Natural killer cell treated with Interleukin-12 subunit alpha and Interleukin-12 subunit beta and Interleukin-15 and Interleukin-18, amount 100 ng/mL, for 72 hours (primary cell): ENCODE measurements around the gene KDF1. TPM values are rescaled to one million over a fixed set of nuclear protein-coding genes. Genes with fewer than 3 reads are reported as not detected.
"Not testable (repeated sequence)": the region's sequence is repeated elsewhere in the genome, so short reads cannot be mapped to it uniquely, and the experiment has no call there.

Experiments used
- ATAC-seq, 2 donors: fragments of 150-1000 bp; cut with Tn5 transposase in 1 of 2; sonication (Bioruptor Pico), chemical (Tn5 transposase) in 1 of 2; 2 replicates each; pipeline ENCODE4 v1.10.0; 2021
- DNase-seq: peaks from one replicate; pipeline ENCODE4 v3.0.0; 2022; ENCODE audit warnings: low spot score
- H3K27ac Mint-ChIP-seq, 2 donors: 1 replicate in 1 of 2; 2 replicates in 1 of 2; pipeline ENCODE4 v1.8.0; 2022; ENCODE audit warnings: mixed read lengths in 2 of 2, mild to moderate bottlenecking in 1 of 2, moderate library complexity in 1 of 2
- H3K27me3 Mint-ChIP-seq, 2 donors: 1 replicate in 1 of 2; 2 replicates in 1 of 2; pipeline ENCODE4 v1.8.0; 2022; ENCODE audit warnings: mixed read lengths in 2 of 2
- H3K36me3 Mint-ChIP-seq: one replicate; pipeline ENCODE4 v1.8.0; 2022; ENCODE audit warnings: mixed read lengths
- H3K4me1 Mint-ChIP-seq, 2 donors: 1 replicate in 1 of 2; 2 replicates in 1 of 2; pipeline ENCODE4 v1.8.0; 2022; ENCODE audit warnings: low read depth in 2 of 2, mixed read lengths in 2 of 2, mild to moderate bottlenecking in 1 of 2
- H3K4me3 Mint-ChIP-seq: one replicate; pipeline ENCODE4 v1.8.0; 2022; ENCODE audit warnings: mixed read lengths
- H3K9me3 Mint-ChIP-seq: 2 replicates; pipeline ENCODE4 v1.8.0; 2022; ENCODE audit warnings: mixed read lengths
- total RNA-seq, 2 donors: library from RNA; stranded (reverse); gene quantifications; one replicate each; pipeline ENCODE4 v1.2.3, GENCODE V29; 2022

Gene KDF1
- total RNA-seq, 2 donors from 2014 or later = not detected

DNA sequence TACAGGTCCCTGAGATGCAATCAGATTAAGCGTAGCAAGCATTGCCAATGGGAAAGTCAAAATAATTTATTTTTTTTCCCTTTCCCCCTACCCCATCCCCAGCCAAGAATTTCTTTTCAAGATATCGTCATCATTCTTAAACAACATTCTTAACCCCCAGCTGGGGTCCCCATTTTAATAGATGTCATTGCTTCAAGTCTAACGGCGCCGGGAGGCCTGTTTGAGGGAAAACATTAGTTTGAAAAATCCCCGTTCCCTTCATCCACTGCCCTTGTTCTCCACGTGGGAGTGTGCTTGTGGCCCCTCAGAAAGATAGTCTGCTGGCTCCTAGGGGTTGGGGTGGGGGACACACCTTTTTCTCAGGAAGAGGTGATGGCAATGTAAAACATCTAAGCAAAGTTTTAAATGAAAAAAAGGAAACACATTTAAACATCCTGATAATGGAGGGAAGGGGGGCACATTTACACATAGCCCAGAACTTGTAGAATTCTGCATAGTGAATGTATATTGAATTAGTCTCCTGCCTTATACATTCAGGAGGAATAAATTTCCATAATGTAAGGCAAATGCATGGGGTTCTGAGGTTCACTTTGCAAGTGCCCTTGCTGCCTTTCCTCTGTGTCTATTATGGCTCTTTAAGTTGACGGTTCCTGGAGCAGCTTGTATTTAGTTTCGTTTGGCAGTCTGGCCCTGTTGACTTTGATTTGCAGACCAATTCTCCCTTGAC lies 40.0 kb upstream of the KDF1 start:
- peaks cover 21 to 22% of the 10 kb centered on the region in 2 donors for H3K27me3 Mint-ChIP-seq
- DNase-seq (no peak), ATAC-seq (no peak)
- no peak overlapping the region for H3K4me3 Mint-ChIP-seq
- no peak overlapping the region for H3K27ac Mint-ChIP-seq
- H3K9me3 Mint-ChIP-seq = no peaks in the 10 kb centered on the region
- H3K36me3 Mint-ChIP-seq = no peaks in the 10 kb centered on the region
- H3K4me1 Mint-ChIP-seq = peaks cover 5 to 7% of the 10 kb centered on the region in 2 donors

DNA sequence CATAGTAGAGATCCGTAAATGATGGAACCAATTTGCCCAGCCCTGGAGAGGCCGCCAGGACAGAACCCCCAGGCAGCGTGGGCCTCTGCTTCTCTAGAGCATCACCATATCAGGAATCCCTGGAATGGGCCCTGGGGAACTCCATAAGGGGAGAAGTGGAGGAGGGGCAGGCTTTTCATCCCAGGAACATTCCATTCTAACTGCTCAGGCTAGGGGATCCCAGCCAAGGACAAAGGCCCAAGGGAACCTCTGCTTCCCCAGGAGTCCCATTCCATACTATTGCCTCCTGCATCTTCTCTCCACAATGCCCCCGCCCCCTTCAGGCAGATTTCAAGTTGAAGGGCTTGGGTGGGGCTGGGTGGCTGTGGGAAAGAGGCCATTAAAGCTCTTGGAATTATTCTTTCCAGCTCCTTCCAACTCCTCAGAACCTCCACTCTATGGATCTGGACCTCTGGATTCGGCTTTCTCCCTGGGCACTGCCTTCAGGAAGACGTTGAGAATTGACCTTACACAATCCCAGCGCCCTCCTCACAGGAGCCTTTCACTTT lies 39.2 kb upstream of the KDF1 start:
- H3K9me3 Mint-ChIP-seq = no peaks in the 10 kb centered on the region
- H3K27me3 Mint-ChIP-seq = peaks cover 21 to 24% of the 10 kb centered on the region in 2 donors
- ATAC-seq (no peak), DNase-seq (no peak)
- peaks cover 5 to 7% of the 10 kb centered on the region in 2 donors for H3K4me1 Mint-ChIP-seq
- H3K27ac Mint-ChIP-seq = no peak overlapping the region
- no peaks in the 10 kb centered on the region for H3K36me3 Mint-ChIP-seq
- H3K4me3 Mint-ChIP-seq = no peak overlapping the region

DNA sequence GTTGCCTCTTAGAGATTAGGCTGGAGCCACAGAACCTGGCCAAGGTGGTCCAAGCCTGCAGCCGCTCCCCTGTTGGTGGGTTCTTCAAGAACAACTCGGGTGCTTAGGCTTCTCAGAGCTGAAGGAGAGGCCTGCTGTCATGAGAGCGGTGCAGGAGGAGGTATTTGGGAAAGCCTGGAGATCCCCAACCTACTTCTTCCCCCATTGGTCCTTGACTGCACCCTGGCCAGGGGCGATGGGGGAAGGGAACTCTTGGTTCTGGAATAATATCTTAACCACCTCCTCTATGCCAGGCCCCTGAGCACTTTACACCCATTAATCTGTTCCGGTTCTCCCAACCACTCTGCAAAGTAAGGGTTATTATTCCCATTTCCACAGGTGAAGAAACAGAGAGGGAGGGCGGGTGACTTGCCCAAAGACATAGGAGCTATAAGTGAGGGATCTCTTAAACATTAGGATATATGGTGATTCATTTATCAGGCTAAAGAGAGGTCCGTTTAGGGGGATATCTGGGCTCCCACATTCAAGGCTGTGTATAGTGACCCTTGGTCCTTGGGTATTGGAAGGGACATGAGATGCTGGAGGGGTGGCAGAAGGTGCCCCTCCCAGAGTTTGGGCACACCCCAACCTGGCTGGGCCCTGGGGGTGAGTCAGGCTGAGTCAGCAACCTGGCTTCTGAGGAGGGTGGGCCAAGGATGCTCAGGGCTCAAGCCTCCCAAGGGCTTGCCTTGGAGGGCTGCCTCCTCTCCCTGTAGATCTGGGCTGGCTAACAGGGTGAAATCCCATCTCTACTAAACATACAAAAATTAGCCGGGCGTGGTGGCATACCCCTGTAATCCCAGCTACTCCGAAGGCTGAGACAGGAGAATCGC lies 38.4 kb upstream of the KDF1 start:
- Mint-ChIP-seq H3K9me3 (no peaks in the 10 kb centered on the region), H3K4me1 (peaks cover 5 to 7% of the 10 kb centered on the region in 2 donors), H3K27ac (no peak overlapping the region), H3K27me3 (peaks cover 21 to 24% of the 10 kb centered on the region in 2 donors), H3K4me3 (no peak overlapping the region), H3K36me3 (no peaks in the 10 kb centered on the region)
- DNase-seq = no peak
- no peak for ATAC-seq

DNA sequence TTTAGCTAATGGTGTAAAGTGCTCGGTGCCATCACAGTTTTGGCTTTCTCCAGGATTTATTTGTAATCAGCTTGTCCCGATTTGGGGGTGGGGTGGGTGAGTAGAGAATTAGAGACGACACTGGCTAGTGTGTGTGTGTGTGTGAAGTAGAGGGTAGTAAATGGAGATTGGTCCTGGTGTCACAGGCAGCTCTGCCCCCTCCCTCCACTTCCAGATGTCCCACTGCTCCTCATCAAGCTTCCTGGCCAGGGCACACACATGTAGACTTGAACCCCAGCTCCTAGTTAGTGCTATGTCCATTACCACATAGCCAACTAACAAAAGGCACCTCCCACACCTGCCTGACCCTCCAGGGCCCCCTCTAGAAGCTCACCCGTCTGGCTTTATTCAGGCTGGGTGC lies 36.4 kb upstream of the KDF1 start:
- ATAC-seq = no peak
- no peaks in the 10 kb centered on the region for H3K9me3 Mint-ChIP-seq
- peaks cover 25 to 29% of the 10 kb centered on the region in 2 donors for H3K27me3 Mint-ChIP-seq
- no peaks in the 10 kb centered on the region for H3K36me3 Mint-ChIP-seq
- no peak overlapping the region for H3K4me3 Mint-ChIP-seq
- H3K4me1 Mint-ChIP-seq = peaks cover 12 to 13% of the 10 kb centered on the region in 2 donors
- no peak overlapping the region for H3K27ac Mint-ChIP-seq
- no peak for DNase-seq

DNA sequence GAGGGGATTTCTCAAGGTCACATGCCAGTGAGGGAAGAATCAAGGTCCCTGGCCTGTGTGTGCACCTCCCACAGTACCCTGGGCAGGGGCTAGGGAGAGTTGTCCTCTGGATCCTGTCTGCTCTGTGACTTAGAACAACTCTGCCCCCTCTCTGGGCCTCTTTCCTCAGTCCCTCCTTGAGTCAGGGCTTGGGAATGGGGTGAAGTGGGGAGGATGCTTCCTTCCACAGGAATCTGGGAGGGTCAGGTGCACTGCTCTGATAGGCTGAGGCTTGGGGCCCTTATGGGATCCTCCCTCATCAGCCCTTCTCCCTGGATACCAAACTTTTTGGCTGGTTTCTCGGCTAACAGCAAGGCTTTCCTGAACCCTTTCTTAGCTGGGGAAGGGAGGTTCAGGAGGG lies 35.8 kb upstream of the KDF1 start:
- H3K27me3 Mint-ChIP-seq = peaks cover 29 to 35% of the 10 kb centered on the region in 2 donors
- DNase-seq (no peak), ATAC-seq (no peak)
- no peaks in the 10 kb centered on the region for H3K36me3 Mint-ChIP-seq
- peaks cover 13 to 17% of the 10 kb centered on the region in 2 donors for H3K4me1 Mint-ChIP-seq
- H3K9me3 Mint-ChIP-seq = no peaks in the 10 kb centered on the region
- no peak overlapping the region for H3K27ac Mint-ChIP-seq
- H3K4me3 Mint-ChIP-seq = no peak overlapping the region

DNA sequence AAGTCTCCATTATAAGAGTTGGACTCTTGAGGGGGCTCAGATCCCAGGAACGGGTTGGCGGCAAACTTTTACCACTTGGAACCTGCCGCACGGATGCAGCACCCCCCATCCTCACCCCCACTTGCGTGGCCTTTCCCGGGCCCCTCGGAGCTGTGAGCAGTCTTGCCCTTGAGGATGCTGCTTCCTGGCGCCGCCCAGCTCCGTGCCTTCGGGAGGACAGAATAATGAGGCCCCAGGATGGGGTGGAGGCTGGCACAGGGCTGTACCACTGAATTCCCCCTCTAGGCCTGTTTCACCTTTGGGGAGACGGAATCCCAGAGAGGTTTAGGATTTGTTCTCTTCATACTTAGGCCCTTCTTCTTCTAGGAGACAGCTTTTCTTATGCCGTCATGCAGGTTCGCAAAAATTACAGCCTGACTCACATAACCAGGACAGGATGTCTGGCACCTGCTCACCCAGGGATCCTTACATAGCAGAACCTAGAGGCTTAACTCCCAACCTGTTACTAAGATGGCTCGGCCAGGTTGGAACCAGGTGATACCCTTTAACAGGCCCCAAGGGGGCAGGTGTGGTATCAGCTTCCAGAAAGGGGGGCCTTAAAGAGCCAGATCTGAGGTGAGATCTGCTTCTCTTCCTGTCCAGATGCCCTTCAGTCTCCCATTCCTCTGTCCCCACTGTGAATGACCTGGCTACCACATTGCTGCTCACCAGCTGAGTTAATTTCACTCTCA lies 34.7 kb upstream of the KDF1 start:
- peaks cover 13 to 17% of the 10 kb centered on the region in 2 donors for H3K4me1 Mint-ChIP-seq
- DNase-seq (no peak), ATAC-seq (no peak)

DNA sequence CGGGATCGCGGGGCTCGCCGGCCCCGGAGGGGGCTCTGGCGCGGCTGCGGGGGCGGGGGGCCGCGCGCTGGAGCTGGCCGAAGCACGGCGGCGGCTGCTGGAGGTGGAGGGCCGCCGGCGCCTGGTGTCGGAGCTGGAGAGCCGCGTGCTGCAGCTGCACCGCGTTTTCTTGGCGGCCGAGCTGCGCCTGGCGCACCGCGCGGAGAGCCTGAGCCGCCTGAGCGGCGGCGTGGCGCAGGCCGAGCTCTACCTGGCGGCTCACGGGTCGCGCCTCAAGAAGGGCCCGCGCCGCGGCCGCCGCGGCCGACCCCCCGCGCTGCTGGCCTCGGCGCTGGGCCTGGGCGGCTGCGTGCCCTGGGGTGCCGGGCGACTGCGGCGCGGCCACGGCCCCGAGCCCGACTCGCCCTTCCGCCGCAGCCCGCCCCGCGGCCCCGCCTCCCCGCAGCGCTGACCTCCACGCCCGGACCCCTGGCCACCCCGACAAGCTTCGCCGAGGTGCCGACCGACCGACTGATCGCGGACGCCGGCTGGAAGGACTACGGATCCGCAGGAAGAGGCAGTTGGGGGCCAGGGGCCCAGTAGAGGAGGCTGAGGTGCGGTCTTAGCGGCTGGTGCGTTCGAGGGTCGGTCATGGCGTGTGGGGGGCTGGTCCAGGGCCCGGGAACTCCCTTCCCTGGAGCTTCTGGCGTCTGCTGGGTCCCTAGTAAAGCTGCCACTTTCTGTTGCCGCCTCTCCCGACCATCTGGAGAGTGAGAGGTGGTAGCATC lies 33.9 kb upstream of the KDF1 start:
- H3K4me3 Mint-ChIP-seq = peak overlapping the region; percentile 36
- no peak for DNase-seq
- H3K27ac Mint-ChIP-seq = no peak overlapping the region
- H3K36me3 Mint-ChIP-seq = no peaks in the 10 kb centered on the region
- H3K9me3 Mint-ChIP-seq = no peaks in the 10 kb centered on the region
- H3K4me1 Mint-ChIP-seq = peaks cover 13 to 17% of the 10 kb centered on the region in 2 donors
- H3K27me3 Mint-ChIP-seq = peaks cover 40 to 52% of the 10 kb centered on the region in 2 donors
- ATAC-seq = peak; percentile 25 to 37

More for the DNA sequence above, 34.7 kb upstream of the KDF1 start:
- H3K27me3 Mint-ChIP-seq = peaks cover 33 to 45% of the 10 kb centered on the region in 2 donors
- H3K9me3 Mint-ChIP-seq = no peaks in the 10 kb centered on the region
- H3K4me3 Mint-ChIP-seq = peak overlapping the region; percentile 53
- H3K27ac Mint-ChIP-seq = no peak overlapping the region
- no peaks in the 10 kb centered on the region for H3K36me3 Mint-ChIP-seq

DNA sequence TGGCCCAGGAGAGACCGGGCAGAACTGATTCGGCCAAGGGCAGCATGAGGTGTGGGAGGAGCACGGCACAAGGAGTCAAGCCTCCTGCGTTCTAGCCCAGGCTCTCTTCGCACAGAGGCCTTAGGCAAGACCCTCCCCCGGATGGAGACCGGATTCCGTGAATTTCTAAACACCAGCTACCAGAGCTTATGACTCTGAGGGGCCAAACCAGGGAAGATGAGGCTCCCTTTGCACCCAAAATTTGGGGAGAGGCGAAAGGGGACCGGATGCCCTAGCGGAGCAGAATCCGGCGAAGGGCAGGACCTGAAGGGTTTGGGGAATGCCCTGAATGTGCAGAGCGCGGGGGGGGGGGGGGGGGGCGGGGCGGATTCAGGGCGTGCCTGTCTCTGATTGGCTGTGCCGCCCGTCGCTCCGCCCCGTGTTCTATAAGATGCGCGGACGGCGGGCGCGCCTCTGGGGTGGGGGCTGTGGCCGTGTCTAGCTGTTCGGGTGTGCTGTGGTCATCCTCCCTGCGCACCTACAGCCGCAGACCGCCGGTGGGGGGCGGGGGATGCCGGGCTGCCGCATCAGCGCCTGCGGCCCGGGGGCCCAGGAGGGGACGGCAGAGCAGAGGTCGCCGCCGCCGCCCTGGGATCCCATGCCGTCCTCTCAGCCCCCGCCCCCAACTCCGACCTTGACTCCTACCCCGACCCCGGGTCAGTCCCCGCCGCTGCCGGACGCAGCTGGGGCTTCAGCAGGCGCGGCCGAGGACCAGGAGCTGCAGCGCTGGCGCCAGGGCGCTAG lies 33.2 kb upstream of the KDF1 start, which contains the start of gene TRNP1:
TRNP1 (plus strand) TSS at position 456 of the 783 bp plus-strand sequence; CDS start at position 551, 95 bp downstream.
- ATAC-seq (peak; percentile 78 to 89), DNase-seq (peak; percentile 84)
- Mint-ChIP-seq H3K27me3 (peaks cover 40 to 52% of the 10 kb centered on the region in 2 donors), H3K9me3 (no peaks in the 10 kb centered on the region), H3K27ac (no peak within 1 kb of the TSS), H3K4me3 (peak within 1 kb of the TSS; percentile 82), H3K4me1 (peaks cover 13 to 17% of the 10 kb centered on the region in 2 donors), H3K36me3 (no peaks in the 10 kb centered on the region)

DNA sequence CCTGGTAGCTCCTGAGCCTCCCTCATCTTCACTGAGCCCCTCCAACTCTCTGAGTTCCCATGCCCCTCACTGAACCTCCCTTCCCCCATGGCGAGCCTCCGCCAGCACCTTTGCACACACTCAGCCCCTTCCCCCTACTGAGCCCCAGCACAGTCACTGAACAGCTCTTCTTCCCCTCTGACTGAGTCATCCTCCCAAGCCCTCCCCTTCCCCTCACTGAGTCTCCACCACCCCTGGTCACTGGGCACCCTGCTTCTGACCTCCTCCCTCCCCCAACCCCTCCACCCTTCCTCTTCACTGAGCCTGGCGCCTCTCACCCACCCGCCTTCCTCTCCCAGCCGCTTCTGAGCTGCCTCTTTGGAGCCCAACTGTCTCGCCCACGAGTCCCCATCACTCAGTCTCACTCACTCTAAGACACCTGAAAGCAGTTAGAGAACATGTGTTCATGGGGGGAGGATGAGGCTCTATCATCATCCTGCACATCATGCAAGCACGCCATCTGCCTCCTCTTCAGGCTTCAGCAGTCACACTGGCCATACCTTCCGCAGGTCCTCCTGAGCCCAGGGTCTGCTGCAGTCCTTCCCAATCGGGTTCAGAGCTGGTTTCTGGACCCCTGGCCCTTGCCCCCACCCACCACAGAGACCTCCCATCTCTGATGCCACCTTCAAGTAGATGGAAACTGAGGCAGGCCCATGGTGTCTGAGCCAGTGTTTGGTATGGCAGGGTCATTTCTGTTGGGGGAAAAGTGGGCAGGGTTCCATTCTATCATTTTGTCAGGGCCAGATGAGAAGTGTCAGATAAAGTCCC lies 31.2 kb upstream of the KDF1 start:
- peak overlapping the region; percentile 30 for H3K4me3 Mint-ChIP-seq
- DNase-seq (no peak), ATAC-seq (peak in 1 of 2 donors; percentile 34)
- peaks cover 38 to 47% of the 10 kb centered on the region in 2 donors for H3K27me3 Mint-ChIP-seq
- H3K4me1 Mint-ChIP-seq = peaks cover 5 to 12% of the 10 kb centered on the region in 2 donors
- no peaks in the 10 kb centered on the region for H3K9me3 Mint-ChIP-seq
- H3K27ac Mint-ChIP-seq = no peak overlapping the region
- no peaks in the 10 kb centered on the region for H3K36me3 Mint-ChIP-seq

DNA sequence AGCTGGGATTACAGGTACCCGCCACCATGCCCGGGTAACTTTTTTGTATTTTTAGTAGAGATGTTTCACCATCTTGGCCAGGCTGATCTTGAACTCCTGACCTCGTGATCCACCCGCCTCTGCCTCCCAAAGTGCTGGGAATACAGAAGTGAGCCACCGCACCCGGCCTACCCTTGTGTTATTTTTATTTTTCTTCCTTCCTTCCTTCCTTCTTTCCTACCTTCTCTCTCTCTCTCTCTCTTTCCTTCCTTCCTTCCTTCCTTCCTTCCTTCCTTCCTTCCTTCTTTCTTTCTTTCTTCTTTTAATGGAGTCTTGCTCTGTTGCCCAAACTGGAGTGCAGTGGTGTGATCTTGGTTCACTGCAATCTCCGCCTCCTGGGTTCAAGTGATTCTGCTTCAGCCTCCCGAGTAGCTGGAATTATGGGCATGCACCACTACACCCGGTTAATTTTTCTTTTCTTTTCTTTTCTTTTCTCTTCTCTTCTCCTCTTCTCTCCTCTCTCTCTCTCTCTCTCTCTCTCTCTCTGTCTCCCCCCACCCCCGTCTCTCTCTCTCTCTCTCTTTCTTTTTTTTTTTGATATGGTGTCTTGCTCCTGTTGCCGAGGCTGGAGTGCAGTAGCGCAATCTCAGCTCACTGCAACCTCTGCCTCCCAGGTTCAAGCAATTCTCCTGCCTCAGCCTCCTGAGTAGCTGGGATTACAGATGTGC lies 29.3 kb upstream of the KDF1 start:
- ATAC-seq, H3K36me3 Mint-ChIP-seq, H3K4me3 Mint-ChIP-seq, H3K27ac Mint-ChIP-seq, DNase-seq, H3K9me3 Mint-ChIP-seq: not testable (repeated sequence)
- H3K27me3 Mint-ChIP-seq = peaks cover 32 to 44% of the 10 kb centered on the region in 2 donors
- peaks cover 5 to 12% of the 10 kb centered on the region in 2 donors for H3K4me1 Mint-ChIP-seq

DNA sequence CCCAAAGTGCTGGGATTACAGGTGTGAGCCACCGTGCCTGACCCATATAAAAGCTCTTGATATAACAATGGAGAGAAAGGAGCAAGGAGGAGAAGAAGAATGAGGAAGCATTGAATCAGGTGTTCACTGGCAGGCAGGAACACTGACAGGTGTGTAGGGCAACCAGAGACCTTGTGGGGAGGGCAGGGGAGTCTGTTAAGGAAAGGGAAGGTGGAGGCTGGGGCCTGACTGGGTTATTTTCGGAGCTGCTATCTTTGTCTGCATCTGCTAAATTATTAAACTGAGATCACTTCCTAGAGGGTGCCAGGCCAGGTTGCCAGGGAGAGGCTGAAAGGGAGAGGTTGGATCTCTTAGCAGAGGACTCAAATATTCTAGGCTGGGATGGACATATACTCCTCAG lies 26.4 kb upstream of the KDF1 start:
- Mint-ChIP-seq H3K9me3 (no peaks in the 10 kb centered on the region), H3K4me1 (peaks cover 0 to 6% of the 10 kb centered on the region in 2 donors), H3K36me3 (no peaks in the 10 kb centered on the region), H3K27me3 (peaks cover 31 to 48% of the 10 kb centered on the region in 2 donors), H3K4me3 (no peak overlapping the region), H3K27ac (no peak overlapping the region)
- DNase-seq (no peak), ATAC-seq (no peak)
